ENCODE data around the gene FHL2.
A peak's percentile ranks its signal among the peaks of the same experiment; 100 is the strongest.

Gene FHL2

GRCh38 chr2:105411720-105412407 is 13.0 kb upstream of the FHL2 start:
- no peak for TF ChIP-seq CTCF (IDR thresholded peaks at IDR 0.05; ENCODE audit: unreplicated experiment in 3 of 3)

GRCh38 chr2:105410554-105410953 is 11.7 kb upstream of the FHL2 start:
- no peak for TF ChIP-seq CTCF (IDR thresholded peaks at IDR 0.05; ENCODE audit: unreplicated experiment in 3 of 3)
- H3K9me3 Mint-ChIP-seq = no peaks in the 10 kb centered on the region
- peaks cover 34% of the 10 kb centered on the region for H3K4me1 Mint-ChIP-seq
- H3K27ac Mint-ChIP-seq = peak overlapping the region in 1 of 3 experiments; percentile 1
- peaks cover 11% of the 10 kb centered on the region for H3K27me3 Mint-ChIP-seq (ENCODE audit: low read depth)
- H3K4me3 Mint-ChIP-seq = no peak overlapping the region
- H3K36me3 Mint-ChIP-seq (ENCODE audit: low read depth) = no peaks in the 10 kb centered on the region

More at GRCh38 chr2:105411720-105412407, 13.0 kb upstream of the FHL2 start:
- H3K9me3 Mint-ChIP-seq = no peaks in the 10 kb centered on the region
- no peak overlapping the region for H3K27ac Mint-ChIP-seq
- H3K27me3 Mint-ChIP-seq (ENCODE audit: low read depth) = peaks cover 11% of the 10 kb centered on the region
- no peaks in the 10 kb centered on the region for H3K36me3 Mint-ChIP-seq (ENCODE audit: low read depth)
- no peak overlapping the region for H3K4me3 Mint-ChIP-seq
- peaks cover 31% of the 10 kb centered on the region for H3K4me1 Mint-ChIP-seq

GRCh38 chr2:105409717-105410116 is 10.9 kb upstream of the FHL2 start:
- peaks cover 42% of the 10 kb centered on the region for H3K4me1 Mint-ChIP-seq
- no peak overlapping the region for H3K4me3 Mint-ChIP-seq
- peaks cover 11% of the 10 kb centered on the region for H3K27me3 Mint-ChIP-seq (ENCODE audit: low read depth)
- no peaks in the 10 kb centered on the region for H3K9me3 Mint-ChIP-seq
- no peak for TF ChIP-seq CTCF (IDR thresholded peaks at IDR 0.05; ENCODE audit: unreplicated experiment in 3 of 3)
- no peaks in the 10 kb centered on the region for H3K36me3 Mint-ChIP-seq (ENCODE audit: low read depth)
- H3K27ac Mint-ChIP-seq = peak overlapping the region in 1 of 3 experiments; percentile 30

GRCh38 chr2:105407946-105408743 is 9.3 kb upstream of the FHL2 start:
- H3K27ac Mint-ChIP-seq = peak overlapping the region in 1 of 3 experiments; percentile 26
- TF ChIP-seq CTCF (IDR thresholded peaks at IDR 0.05; ENCODE audit: unreplicated experiment in 3 of 3) = no peak
- no peaks in the 10 kb centered on the region for H3K9me3 Mint-ChIP-seq
- no peaks in the 10 kb centered on the region for H3K36me3 Mint-ChIP-seq (ENCODE audit: low read depth)
- peaks cover 14% of the 10 kb centered on the region for H3K27me3 Mint-ChIP-seq (ENCODE audit: low read depth)
- H3K4me3 Mint-ChIP-seq = no peak overlapping the region
- peaks cover 58% of the 10 kb centered on the region for H3K4me1 Mint-ChIP-seq

GRCh38 chr2:105406221-105406620 is 7.4 kb upstream of the FHL2 start:
- H3K36me3 Mint-ChIP-seq (ENCODE audit: low read depth) = no peaks in the 10 kb centered on the region
- no peak overlapping the region for H3K27ac Mint-ChIP-seq
- H3K9me3 Mint-ChIP-seq = no peaks in the 10 kb centered on the region
- H3K4me3 Mint-ChIP-seq = no peak overlapping the region
- H3K27me3 Mint-ChIP-seq (ENCODE audit: low read depth) = peaks cover 14% of the 10 kb centered on the region
- TF ChIP-seq CTCF (IDR thresholded peaks at IDR 0.05; ENCODE audit: unreplicated experiment in 3 of 3) = no peak
- H3K4me1 Mint-ChIP-seq = peaks cover 59% of the 10 kb centered on the region
